Mesothelial cell of epicardium (in vitro differentiated cells): ENCODE data around the gene USP40. TPM values are rescaled to one million over a fixed set of nuclear protein-coding genes. Genes with fewer than 3 reads are reported as not detected.

Experiments used
- DNase-seq, 2 experiments: peaks; one replicate each; pipeline ENCODE4 v3.0.0; 2021; ENCODE audit warnings: low spot score in 2 of 2; ENCODE audit not compliant: unreplicated experiment in 2 of 2
- H3K27ac Mint-ChIP-seq: 2 replicates; pipeline ENCODE4 v1.8.0; 2021; ENCODE audit warnings: mixed read lengths
- H3K27me3 Mint-ChIP-seq: 2 replicates; pipeline ENCODE4 v1.8.0; 2021; ENCODE audit warnings: low read depth, mixed read lengths
- H3K36me3 Mint-ChIP-seq: 2 replicates; pipeline ENCODE4 v1.8.0; 2021; ENCODE audit warnings: mixed read lengths
- H3K4me1 Mint-ChIP-seq: 2 replicates; pipeline ENCODE4 v1.8.0; 2021; ENCODE audit warnings: mixed read lengths
- H3K4me3 Mint-ChIP-seq: 2 replicates; pipeline ENCODE4 v1.8.0; 2021; ENCODE audit warnings: mild to moderate bottlenecking, moderate library complexity, mixed read lengths
- H3K9me3 Mint-ChIP-seq: 2 replicates; pipeline ENCODE4 v1.8.0; 2021; ENCODE audit warnings: mixed read lengths
- total RNA-seq: library from RNA; stranded (reverse); gene quantifications from 3 replicates; pipeline ENCODE4 v1.2.1, GENCODE V29; 2021
- TF ChIP-seq, protein P1 (sequence below): fragments of 200-600 bp; sonication (generic); IDR thresholded peaks from one replicate; pipeline ENCODE4 v1.5.0; 2021; ENCODE audit warnings: antibody characterized with exemption; ENCODE audit not compliant: unreplicated experiment

The USP40 gene
- total RNA-seq, 1 donor from 2014 or later = 51.0 TPM

- no peaks in the 10 kb centered on the region for H3K27me3 Mint-ChIP-seq
- TF ChIP-seq, protein P1, sequence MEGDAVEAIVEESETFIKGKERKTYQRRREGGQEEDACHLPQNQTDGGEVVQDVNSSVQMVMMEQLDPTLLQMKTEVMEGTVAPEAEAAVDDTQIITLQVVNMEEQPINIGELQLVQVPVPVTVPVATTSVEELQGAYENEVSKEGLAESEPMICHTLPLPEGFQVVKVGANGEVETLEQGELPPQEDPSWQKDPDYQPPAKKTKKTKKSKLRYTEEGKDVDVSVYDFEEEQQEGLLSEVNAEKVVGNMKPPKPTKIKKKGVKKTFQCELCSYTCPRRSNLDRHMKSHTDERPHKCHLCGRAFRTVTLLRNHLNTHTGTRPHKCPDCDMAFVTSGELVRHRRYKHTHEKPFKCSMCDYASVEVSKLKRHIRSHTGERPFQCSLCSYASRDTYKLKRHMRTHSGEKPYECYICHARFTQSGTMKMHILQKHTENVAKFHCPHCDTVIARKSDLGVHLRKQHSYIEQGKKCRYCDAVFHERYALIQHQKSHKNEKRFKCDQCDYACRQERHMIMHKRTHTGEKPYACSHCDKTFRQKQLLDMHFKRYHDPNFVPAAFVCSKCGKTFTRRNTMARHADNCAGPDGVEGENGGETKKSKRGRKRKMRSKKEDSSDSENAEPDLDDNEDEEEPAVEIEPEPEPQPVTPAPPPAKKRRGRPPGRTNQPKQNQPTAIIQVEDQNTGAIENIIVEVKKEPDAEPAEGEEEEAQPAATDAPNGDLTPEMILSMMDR = no peak
- peaks cover 32% of the 10 kb centered on the region for H3K36me3 Mint-ChIP-seq
- H3K4me1 Mint-ChIP-seq = no peaks in the 10 kb centered on the region
- H3K27ac Mint-ChIP-seq = no peak overlapping the region
- no peaks in the 10 kb centered on the region for H3K9me3 Mint-ChIP-seq
- H3K4me3 Mint-ChIP-seq = no peak overlapping the region
- no peak for DNase-seq
Observed at GRCh38 chr2:233462202-233462785, 104.3 kb downstream of the USP40 start.

GRCh38 chr2:233461481-233461891 lies 105.1 kb downstream of the USP40 start:
- TF ChIP-seq, protein P1 = no peak
- DNase-seq = no peak
- H3K36me3 Mint-ChIP-seq = peaks cover 26% of the 10 kb centered on the region
- no peak overlapping the region for H3K27ac Mint-ChIP-seq
- H3K4me1 Mint-ChIP-seq = no peaks in the 10 kb centered on the region
- no peaks in the 10 kb centered on the region for H3K9me3 Mint-ChIP-seq
- H3K4me3 Mint-ChIP-seq = no peak overlapping the region
- no peaks in the 10 kb centered on the region for H3K27me3 Mint-ChIP-seq

DNA sequence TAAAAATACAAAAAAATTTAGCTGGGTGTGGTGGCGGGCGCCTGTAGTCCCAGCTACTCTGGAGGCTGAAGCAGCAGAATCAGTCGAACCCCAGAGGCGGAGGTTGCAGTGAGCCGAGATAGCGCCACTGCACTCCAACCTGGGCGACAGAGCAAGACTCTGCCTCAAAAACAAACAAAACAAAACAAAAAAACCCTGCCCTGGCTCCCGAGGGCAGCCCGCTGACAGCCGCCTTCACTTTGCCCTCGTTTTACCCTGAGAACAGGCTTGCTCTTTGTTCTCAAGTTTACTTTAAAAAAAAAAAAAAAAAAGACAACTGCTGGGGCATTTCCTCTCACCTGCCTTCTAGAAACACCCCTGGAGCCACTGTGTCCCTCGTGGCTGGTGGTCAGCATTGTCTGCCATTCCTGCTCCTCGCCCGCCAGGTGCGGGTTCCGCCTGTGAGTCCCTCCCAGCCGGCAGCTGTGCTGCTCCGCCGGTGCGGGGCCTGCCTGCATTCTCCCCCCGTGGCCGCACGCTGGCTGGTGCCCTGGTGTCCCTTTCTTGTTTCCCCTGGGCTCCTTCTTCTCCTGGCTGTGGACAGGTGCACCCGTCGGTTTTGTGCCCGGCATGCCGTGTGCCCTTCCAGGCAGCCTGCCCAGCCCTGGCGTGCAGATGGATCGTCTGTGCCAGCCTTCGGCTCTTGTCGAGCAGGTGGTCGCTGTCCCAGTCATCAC lies 105.7 kb downstream of the USP40 start:
- H3K27me3 Mint-ChIP-seq = no peaks in the 10 kb centered on the region
- H3K9me3 Mint-ChIP-seq = no peaks in the 10 kb centered on the region
- H3K4me3 Mint-ChIP-seq = no peak overlapping the region
- H3K27ac Mint-ChIP-seq = no peak overlapping the region
- peaks cover 23% of the 10 kb centered on the region for H3K36me3 Mint-ChIP-seq
- TF ChIP-seq, protein P1 = no peak
- no peaks in the 10 kb centered on the region for H3K4me1 Mint-ChIP-seq
- DNase-seq = no peak

DNA sequence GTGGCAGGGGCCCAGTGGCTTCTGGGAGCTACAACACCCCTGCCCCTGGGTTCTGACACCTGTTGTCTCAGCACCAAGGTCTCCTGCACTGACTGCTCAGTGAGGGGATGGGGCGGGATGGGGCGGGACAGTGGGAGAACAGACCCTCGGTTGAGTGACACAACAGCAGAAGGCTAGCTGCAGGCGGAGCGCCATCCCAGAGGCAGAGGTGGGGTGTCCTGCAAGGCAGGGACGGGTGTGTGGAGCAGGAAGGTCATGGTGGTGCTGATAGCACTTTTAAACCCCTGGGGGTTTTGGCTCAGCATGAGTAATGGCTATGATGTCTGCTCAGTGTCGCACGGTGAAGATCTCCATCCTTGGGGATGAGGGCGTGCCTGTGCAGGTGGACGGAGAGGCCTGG lies 107.2 kb downstream of the USP40 start:
- Mint-ChIP-seq H3K27ac (no peak overlapping the region), H3K36me3 (peaks cover 30% of the 10 kb centered on the region), H3K4me1 (no peaks in the 10 kb centered on the region), H3K9me3 (no peaks in the 10 kb centered on the region), H3K4me3 (no peak overlapping the region), H3K27me3 (no peaks in the 10 kb centered on the region)
- TF ChIP-seq, protein P1 = no peak
- DNase-seq = no peak

GRCh38 chr2:233458826-233459225 lies 107.8 kb downstream of the USP40 start:
- TF ChIP-seq, protein P1 = no peak
- Mint-ChIP-seq H3K27ac (no peak overlapping the region), H3K4me3 (no peak overlapping the region), H3K4me1 (no peaks in the 10 kb centered on the region), H3K27me3 (no peaks in the 10 kb centered on the region), H3K9me3 (no peaks in the 10 kb centered on the region), H3K36me3 (peaks cover 29% of the 10 kb centered on the region)
- no peak for DNase-seq
